NB4 (cell line): Measurements from ENCODE around the gene FBN1.

Experiments
- DNase-seq: peaks from one replicate; pipeline ENCODE4 v3.0.0; 2010; ENCODE audit warnings: low read depth
- H3K4me3 ChIP-seq: one replicate; pipeline ENCODE4 v1.5.1; 2011; ENCODE audit warnings: mild to moderate bottlenecking, low read depth, low read length, moderate library complexity
- MAX ChIP-seq: IDR thresholded peaks from 2 replicates; pipeline ENCODE4 v1.6.1; 2011; ENCODE audit warnings: low read depth, low read length
- MYC ChIP-seq: IDR thresholded peaks from 2 replicates; pipeline ENCODE4 v1.6.1; 2011; ENCODE audit warnings: low read depth, low read length
- POLR2A ChIP-seq: IDR thresholded peaks from 2 replicates; pipeline ENCODE4 v1.6.1; 2011; ENCODE audit warnings: mild to moderate bottlenecking; ENCODE audit not compliant: insufficient read length; ENCODE audit errors: extremely low read depth
- TF ChIP-seq, protein P1 (sequence below): IDR thresholded peaks from one replicate; pipeline ENCODE4 v1.5.1; 2012; ENCODE audit warnings: low read depth, low read length

Gene FBN1

DNA sequence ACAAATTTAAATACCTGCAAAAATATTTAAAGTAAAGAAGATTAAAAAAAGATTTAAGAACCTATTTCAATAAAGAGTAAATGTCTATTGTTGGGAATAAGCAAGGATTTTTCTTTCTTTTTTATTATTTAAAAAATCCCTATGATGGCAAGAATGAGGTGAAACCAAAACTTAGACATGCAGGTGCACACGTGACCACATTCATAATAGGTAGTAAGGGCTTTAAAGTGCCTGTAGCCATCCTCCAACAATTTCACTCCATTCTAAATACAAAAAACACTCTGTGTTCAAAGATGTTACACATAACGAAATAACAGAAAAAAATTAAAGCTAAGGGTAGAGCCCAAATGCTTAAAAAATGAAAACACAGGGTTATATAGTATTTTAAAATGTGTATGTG lies 74.0 kb downstream of the FBN1 start:
- H3K4me3 ChIP-seq: no peak overlapping the region
- TF ChIP-seq, protein P1, sequence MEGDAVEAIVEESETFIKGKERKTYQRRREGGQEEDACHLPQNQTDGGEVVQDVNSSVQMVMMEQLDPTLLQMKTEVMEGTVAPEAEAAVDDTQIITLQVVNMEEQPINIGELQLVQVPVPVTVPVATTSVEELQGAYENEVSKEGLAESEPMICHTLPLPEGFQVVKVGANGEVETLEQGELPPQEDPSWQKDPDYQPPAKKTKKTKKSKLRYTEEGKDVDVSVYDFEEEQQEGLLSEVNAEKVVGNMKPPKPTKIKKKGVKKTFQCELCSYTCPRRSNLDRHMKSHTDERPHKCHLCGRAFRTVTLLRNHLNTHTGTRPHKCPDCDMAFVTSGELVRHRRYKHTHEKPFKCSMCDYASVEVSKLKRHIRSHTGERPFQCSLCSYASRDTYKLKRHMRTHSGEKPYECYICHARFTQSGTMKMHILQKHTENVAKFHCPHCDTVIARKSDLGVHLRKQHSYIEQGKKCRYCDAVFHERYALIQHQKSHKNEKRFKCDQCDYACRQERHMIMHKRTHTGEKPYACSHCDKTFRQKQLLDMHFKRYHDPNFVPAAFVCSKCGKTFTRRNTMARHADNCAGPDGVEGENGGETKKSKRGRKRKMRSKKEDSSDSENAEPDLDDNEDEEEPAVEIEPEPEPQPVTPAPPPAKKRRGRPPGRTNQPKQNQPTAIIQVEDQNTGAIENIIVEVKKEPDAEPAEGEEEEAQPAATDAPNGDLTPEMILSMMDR: no peak
- TF ChIP-seq MYC (no peak), MAX (no peak), POLR2A (no peak)
- DNase-seq: no peak

GRCh38 chr15:48570822-48571221 lies 74.7 kb downstream of the FBN1 start:
- no peak for DNase-seq
- TF ChIP-seq, protein P1: no peak
- TF ChIP-seq MAX (no peak), POLR2A (no peak), MYC (no peak)
- no peak overlapping the region for H3K4me3 ChIP-seq

DNA sequence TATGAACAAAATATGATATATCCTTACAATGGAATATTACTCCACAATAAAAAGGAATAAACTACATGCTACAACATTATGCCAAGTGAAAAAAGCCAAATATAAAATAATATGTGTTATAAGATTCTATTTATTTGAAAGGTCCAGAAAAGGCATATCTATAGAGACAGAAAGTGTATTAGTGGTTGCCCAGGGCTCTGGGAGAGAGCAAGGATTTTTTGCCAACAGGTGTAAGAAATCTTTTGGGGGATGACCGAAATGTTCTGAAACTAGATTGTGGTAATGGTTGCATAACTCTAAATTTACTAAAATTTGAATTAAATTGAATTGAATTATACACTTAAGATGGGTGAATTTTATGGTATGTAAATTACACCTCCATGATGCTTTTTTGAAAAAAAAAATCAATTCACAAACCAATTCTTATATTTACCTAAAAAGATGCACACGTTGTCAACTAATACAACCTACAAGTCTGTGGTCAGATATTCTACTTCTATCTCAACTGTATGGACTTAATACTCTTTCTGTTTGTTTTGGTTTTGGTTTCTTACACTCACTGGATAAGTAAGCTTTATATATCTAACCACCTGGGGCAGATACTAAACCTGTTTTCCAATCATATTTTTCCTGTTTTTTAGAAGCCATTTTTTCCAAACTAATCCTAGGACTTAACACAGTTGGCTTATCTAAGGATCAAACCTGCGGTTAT lies 75.8 kb downstream of the FBN1 start:
- H3K4me3 ChIP-seq: no peak overlapping the region
- no peak for TF ChIP-seq POLR2A
- TF ChIP-seq, protein P1: no peak
- TF ChIP-seq MAX: no peak
- TF ChIP-seq MYC: no peak
- no peak for DNase-seq

DNA sequence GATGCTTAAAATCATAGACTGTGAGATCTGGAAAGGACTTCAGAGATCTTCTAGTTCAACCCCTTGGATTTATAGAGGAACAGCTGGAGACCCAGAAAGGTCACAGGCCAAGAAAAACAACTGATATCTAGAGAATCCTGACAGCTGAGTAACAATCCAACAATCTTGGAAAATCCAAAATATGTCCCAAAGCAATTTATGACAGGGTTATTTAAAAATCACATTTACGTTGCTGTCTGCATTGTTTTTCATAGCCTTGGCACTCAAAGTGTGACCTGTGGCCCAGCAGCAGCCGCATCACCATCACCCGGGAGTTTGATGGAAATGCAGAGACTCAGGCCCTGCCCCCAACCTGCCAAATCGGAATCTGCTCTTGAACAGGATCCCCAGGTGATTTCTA lies 78.8 kb downstream of the FBN1 start:
- DNase-seq: no peak
- no peak overlapping the region for H3K4me3 ChIP-seq
- TF ChIP-seq, protein P1: no peak
- no peak for TF ChIP-seq POLR2A
- TF ChIP-seq MYC: no peak
- no peak for TF ChIP-seq MAX

DNA sequence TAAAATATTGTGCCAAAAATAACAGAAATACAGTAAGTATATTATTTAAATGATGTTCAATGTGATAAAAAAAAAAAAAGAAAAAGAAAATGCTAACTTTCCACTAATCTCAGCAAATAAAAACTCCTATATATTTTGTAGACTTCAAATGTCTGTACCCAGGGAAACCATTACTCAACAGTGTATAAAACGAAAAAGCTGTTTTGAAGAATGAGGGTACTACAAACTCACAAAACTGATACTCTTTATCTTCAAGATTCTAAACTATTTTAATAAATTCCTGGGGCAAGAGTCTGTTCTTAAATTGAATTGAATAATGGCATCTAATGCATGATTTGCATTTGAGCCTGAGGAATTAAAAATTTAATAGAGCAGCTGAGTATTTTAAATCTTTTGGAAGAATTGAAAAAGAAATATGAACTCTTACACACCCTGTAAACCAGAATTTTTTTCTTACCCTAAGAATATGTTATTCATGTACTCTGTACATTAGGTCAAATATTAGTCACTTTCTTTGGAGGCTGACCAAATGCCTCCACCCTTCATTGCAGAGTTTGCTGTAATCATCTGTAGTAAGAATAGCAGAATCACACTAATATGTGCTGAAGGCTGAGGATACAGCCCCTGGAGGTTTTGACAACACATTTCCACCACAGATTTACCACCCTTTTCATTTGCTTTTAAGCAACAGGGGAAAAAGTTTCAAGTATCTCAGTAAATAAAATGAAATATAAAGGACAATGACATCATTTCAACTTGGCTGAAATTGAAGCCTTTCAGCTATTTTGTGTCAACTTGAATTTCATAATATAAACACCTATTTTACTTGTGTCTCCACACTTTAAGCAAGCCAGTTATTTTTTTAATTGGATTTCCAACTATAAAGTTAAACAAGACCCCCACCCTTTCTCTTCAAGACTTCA lies 79.7 kb downstream of the FBN1 start:
- H3K4me3 ChIP-seq: no peak overlapping the region
- DNase-seq: no peak
- TF ChIP-seq MAX (no peak), POLR2A (no peak), MYC (no peak)
- TF ChIP-seq, protein P1: no peak
